Ishikawa (cell line): ENCODE results near the gene TELO2.

Experiments used
- CEBPB ChIP-seq: IDR thresholded peaks from 2 replicates; pipeline ENCODE4 v1.6.1; 2012
- CREB1 ChIP-seq: IDR thresholded peaks from 2 replicates; pipeline ENCODE4 v1.6.1; 2012; ENCODE audit warnings: low read depth
- EGR1 ChIP-seq: IDR thresholded peaks from 2 replicates; pipeline ENCODE4 v1.6.1; 2012
- EP300 ChIP-seq: IDR thresholded peaks from 2 replicates; pipeline ENCODE4 v1.6.1; 2012; ENCODE audit warnings: borderline replicate concordance
- FOXM1 ChIP-seq: IDR thresholded peaks from 2 replicates; pipeline ENCODE4 v1.6.1; 2012; ENCODE audit warnings: low read depth, borderline replicate concordance
- NFIC ChIP-seq: IDR thresholded peaks from 2 replicates; pipeline ENCODE4 v1.6.1; 2012
- RAD21 ChIP-seq: IDR thresholded peaks from 2 replicates; pipeline ENCODE4 v1.6.1; 2012; ENCODE audit warnings: low read depth
- REST ChIP-seq: IDR thresholded peaks from 2 replicates; pipeline ENCODE4 v1.6.1; 2012; ENCODE audit warnings: low read depth, mild to moderate bottlenecking
- TAF1 ChIP-seq: IDR thresholded peaks from 2 replicates; pipeline ENCODE4 v1.6.1; 2012; ENCODE audit warnings: low read depth, mild to moderate bottlenecking
- TCF12 ChIP-seq: IDR thresholded peaks from 2 replicates; pipeline ENCODE4 v1.6.1; 2012; ENCODE audit warnings: low read depth
- TEAD4 ChIP-seq: IDR thresholded peaks from 2 replicates; pipeline ENCODE4 v1.6.1; 2012
- USF1 ChIP-seq: IDR thresholded peaks from 2 replicates; pipeline ENCODE4 v1.6.1; 2012
- YY1 ChIP-seq: IDR thresholded peaks from 2 replicates; pipeline ENCODE4 v1.6.1; 2012; ENCODE audit warnings: low read depth
- ZBTB7A ChIP-seq: IDR thresholded peaks from 2 replicates; pipeline ENCODE4 v1.6.1; 2012; ENCODE audit warnings: low read depth
- TF ChIP-seq, protein P1 (sequence below): IDR thresholded peaks from 2 replicates; pipeline ENCODE4 v1.6.1; 2012

The TELO2 gene

DNA sequence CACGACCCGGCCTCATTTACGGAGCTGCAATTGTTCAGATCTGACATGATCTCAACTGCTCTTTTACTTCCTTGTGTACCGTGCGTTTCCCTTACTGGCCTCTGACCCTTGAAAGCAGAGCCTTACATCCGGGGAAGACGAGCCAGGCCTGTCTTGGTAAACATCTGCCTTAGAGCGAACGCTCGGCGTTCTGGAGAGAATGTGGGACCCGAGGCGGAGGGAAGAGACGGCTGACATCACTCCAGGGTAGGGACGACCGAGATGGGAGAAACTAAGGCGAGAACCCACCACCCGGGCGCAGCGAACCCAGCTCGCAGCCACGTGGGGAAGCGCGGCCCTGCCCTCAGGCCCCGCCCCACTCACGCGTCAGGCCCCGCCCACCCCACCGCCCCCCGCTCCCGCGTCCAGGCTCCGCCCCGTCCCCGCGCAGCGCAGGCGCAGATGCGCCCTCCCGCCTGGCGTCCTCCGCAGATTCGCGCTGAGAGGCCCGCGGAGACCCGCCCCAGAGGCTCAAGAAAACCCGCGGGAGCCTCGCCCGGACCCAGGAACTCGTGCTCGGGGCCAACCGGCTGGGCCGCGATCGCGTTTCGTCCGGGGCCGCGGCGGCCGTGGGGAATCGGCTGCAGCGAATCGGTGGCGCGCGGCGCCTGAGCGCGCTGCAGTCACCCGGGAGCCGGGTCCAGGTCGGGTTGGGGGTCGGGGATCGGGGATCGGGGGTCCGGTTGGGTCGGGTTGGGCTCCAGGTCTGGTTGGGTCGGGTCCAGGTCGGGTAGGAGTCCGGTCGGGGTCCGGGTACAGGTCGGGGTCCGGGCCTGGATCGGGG, at the start of gene TELO2:
Gene TELO2 (plus strand): TSS at position 438 of the 823 bp plus-strand sequence. CDS start 922 bp downstream, outside the sequence.
- TF ChIP-seq RAD21 (no peak), FOXM1 (no peak), NFIC (no peak), EGR1 (no peak), CEBPB (no peak), ZBTB7A (no peak), TCF12 (no peak), YY1 (peak; percentile 18; the same call in 1 of the 2 replicates), USF1 (peak; percentile 71), REST (no peak), TEAD4 (no peak), EP300 (peak; percentile 56; the same call in 1 of the 2 replicates), CREB1 (no peak), TAF1 (peak; percentile 70)
- TF ChIP-seq, protein P1, sequence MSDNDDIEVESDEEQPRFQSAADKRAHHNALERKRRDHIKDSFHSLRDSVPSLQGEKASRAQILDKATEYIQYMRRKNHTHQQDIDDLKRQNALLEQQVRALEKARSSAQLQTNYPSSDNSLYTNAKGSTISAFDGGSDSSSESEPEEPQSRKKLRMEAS, result peak; percentile 96

DNA sequence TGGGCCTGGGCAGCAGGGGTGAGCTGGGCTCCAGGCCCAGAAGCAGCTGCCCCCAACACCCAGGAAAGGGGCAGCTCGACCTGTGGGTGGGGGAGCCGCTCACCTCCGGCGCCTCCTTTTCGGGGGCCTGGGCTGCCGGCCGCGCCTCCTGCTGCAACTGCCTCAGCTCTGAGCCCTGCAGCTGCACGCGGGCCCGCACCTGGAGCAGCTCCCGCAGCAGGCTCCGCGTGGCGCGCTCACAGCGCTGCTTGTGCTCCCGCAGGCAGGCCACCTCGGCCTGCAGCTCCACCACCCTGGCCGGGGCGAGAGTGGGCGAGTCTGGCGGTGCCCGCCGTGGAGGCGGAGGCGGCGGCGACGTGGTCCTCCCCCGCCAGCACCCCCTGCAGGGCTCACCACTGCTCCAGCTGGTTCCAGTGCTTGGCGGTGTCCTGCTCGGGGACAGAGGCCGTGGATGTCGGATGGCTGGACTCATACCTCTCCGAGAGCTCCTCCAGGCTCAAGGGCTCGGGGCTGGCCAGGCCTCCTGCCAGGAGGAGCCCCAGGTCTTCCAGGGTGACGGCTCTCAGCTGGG, 49.7 kb upstream of the TELO2 start:
- no peak for TF ChIP-seq RAD21
- no peak for TF ChIP-seq USF1
- no peak for TF ChIP-seq CEBPB
- TF ChIP-seq TAF1, result no peak
- no peak for TF ChIP-seq TEAD4
- no peak for TF ChIP-seq EGR1
- no peak for TF ChIP-seq REST
- TF ChIP-seq ZBTB7A, result no peak

DNA sequence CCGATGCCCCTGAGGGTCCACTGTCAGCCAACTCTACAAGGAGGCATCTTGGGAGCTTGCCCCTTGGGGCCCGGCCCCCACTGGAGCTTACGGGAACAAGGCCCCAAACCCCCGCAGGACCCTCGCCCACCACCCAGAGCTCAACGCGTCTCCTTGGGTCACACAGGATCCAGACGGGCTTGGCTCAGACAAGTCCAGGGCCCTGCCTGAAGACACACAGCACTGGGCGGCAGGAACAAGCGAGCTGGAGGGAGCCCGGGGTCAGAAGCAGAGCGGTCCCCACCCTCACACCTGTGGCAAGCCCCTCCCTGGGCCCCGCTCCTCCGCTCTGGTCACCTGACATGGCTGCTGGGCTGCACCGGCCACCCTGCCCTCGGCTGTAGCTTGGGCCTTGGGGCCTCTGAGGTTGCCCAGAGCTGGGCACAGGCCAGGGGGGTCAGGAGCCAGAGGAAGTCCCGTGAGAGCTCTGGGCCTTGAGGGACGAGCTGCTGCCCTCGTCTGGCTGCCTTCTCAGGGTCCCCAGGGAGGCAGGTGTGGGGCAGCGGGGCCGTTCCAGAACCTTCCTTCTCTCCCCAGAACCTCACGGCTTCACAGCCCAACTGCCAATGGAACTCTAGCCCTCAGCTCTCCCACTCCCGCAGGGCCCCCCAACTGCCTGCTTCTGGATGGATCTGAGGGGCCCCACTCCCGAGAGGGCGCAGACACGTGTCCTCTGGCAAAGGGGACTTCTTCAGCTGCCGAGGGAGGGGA, 49.0 kb upstream of the TELO2 start, which contains the start of gene CCDC154:
Gene CCDC154 (minus strand): TSS at position 577 of the 750 bp plus-strand sequence. CDS start 234 bp downstream, at position 343.
- no peak for TF ChIP-seq ZBTB7A
- no peak for TF ChIP-seq EGR1
- TF ChIP-seq RAD21, result no peak
- no peak for TF ChIP-seq EP300
- no peak for TF ChIP-seq CREB1
- no peak for TF ChIP-seq TCF12
- TF ChIP-seq TEAD4, result no peak
- TF ChIP-seq, protein P1, result no peak
- TF ChIP-seq USF1, result no peak
- TF ChIP-seq REST, result no peak
- no peak for TF ChIP-seq FOXM1
- no peak for TF ChIP-seq CEBPB
- no peak for TF ChIP-seq TAF1
- TF ChIP-seq NFIC, result no peak
- no peak for TF ChIP-seq YY1
